ENCODE measurements around the gene NEMP1.
"Not testable (repeated sequence)": the region's sequence is repeated elsewhere in the genome, so short reads cannot be mapped to it uniquely, and the experiment has no call there.

The NEMP1 gene

DNA sequence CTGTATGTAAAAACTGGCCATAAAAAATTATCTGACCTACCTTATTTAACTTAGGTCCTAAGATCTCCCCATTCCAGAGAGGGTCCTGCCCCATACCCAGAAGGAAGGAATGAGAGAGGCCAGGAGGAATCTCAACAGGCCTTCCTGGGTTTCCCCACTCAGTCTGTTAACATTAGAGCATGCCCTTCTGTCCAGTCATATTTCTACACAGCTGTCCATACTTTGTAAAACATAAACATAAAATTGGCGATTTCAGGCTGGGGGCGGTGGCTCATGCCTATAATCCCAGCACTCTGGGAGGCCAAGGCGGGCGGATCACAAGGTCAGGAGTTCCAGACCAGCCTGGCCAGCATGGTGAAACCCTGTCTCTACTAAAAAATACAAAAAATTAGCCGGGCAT lies 56.3 kb downstream of the NEMP1 start:
- not testable (repeated sequence) for DNase-seq

DNA sequence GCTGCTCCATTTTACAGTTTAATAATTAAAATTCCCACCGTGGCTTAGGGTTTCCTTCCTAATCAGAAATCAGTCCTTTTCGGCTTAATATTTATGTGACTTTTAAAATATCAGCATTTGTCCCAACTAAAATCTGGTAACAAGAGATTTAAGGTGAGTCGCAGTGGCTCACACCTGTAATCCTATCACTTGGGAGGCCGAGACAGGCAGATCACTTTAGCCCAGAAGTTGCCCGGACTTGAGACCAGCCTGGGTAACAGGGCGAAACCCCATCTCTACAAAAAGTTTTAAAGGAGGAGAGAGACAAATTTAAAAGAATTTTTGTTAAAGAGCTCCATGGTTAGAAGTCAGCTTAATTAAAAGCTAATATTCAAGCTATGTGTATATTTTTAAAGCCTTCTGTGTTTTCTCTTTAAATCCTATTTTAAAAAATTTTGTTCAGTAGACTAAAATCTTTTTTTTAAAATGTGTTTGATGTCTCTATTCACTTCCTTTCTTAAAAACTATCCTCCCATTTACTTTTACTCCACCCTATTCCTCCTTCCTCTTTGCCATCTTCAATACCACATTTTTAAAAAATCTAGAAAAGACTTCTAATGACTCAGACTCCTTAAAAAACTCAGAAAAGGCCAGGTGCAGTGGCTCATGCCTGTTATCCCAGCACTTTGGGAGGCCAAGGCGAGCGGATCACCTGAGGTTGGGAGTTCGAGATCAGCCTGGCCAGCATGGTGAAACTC lies 58.4 kb downstream of the NEMP1 start:
- no peak for DNase-seq

DNA sequence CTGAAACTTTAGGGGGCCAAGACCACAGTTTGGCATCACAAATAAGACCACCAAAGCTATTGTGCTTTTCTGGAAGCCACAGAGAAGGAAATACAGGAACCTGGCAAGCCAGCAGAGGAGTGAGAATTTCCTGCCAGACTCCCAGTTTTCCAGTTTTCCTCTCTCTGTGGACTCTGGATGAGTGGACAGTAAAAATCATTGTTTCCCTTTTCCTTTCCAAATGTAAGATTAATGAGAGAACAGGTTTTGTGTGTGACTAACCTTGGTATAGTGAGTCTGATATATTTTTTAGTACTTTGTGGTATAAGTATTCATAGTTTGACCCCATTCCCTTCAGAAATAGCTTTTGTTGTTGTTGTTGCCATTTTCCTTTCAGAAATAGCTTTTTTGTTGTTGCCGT lies 59.7 kb downstream of the NEMP1 start:
- no peak for DNase-seq

DNA sequence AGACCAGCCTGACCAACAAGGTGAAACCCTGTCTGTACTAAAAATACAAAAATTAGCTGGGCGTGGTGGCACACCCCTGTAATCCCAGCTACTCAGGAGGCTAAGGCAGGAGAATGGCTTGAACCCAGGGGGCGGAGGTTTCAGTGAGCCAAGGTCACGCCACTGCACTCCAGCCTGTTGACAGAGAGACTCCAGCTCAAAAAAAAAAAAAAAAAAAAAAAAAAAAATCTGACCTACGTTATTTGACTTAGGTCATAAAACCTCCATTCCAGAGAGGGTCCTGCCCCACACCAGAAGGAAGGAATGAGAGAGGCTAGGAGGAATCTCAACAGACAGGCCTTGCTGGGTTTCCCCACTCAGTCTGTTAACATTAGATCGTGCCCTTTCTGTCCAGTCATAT lies 60.2 kb downstream of the NEMP1 start:
- not testable (repeated sequence) for DNase-seq

DNA sequence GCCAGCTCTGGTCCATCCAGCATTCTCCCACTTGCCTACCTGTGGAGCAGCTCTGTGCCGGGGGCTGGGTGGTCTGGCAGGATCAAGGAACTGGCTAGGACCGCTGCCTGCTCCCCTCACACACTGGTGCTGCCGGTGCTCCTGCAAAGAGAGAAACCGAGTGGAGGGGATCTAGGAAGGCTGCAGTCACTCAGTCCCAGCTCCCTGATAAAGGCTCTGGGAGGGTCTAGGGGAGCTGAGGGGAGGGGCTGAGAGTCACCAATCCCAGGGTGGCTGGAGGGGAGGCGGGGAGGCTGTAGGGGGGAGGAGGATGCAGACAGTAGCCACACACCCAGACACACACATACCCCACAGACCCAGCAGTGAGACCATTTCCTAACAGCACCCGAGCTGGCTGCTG lies 62.2 kb downstream of the NEMP1 start, which contains the start of gene TAC3:
Gene TAC3, minus strand, starts transcription at position 182 of the 400 bp plus-strand sequence. CDS start 732 bp downstream, outside the sequence.
- no peak for DNase-seq

DNA sequence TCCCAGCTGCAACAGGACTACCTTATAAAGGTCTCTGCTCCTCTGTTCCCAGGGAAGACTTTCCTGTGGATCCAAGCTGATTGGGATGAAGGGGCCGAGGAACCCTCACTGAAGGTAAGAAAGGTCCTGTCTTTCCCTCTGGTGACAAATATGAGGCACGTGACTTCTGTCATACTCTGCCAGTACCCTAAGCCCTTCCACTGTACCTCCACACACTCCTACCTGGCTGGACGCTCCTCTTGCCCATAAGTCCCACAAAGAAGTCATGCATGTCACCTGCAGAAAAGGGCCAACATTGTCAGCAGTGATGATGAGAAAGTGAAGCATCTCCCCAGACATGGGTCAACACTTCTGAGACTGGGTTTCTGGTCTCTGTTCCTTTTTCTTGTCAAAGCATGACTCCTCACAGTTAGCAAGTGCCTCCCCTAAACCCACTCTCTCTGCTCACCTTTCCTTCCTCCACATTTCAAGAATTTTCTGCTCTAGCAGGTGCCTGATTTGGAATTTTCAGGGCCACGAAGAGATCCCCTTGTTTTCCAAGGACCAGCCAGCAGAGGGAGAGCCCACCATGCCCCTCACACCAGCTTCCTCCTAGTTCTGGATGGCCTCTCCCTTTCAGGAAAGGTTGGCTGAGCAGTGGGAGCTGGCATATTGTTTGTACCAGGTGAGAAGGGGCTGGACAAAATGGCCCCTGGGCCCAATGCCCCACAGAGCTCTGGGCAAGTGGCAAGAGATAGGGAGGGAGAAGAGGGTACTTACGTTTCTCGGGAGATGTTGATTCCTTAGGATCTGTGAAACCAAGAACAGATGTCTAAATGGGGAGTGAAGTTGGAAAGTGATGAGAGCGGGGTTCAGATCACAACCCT lies 65.8 kb downstream of the NEMP1 start:
- DNase-seq = no peak

DNA sequence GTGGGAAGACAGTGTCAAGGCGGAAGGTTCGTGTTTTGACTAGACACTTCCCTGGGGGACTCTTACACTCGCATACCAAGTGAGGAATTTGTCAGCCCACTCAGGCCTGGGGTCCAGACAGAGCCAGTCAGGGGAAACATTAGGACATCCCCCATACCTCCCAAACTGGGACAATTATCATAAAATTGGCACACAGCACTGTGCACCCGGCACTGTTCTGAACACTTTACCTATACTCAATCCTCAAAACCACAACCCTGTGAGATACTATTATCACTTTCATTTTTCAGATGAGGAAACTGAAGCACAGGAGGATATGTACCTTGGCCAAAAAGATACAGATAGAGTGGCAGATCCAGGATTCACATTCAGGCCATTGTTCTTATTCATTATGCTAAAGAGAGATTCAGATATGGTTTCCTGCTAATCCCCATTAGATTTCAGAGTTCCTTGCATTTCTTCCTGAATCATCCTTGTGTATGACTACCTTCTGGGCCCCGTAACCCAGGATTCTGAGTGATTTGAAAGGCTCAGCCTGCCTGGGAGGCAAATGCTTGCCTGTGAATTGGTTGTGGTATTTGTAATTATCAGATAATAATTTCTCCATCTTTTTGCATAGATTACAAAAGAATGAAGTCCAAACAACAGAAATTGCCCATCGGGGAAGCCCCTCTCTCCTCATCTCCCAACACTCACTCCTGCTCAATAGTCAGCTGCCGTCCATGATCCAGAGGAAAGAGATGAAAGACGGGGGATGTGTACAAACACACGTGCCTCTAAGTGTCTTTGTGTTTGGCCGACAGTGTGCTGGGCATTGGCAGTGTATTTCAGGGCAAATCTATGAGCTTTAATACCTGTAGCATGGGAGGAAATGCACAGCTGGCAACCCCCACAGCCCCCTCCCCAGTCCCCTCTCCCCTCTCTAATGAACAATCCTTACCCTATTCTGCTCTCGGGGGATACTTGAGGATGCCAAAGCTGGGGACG lies 66.9 kb downstream of the NEMP1 start:
- DNase-seq = no peak

DNA sequence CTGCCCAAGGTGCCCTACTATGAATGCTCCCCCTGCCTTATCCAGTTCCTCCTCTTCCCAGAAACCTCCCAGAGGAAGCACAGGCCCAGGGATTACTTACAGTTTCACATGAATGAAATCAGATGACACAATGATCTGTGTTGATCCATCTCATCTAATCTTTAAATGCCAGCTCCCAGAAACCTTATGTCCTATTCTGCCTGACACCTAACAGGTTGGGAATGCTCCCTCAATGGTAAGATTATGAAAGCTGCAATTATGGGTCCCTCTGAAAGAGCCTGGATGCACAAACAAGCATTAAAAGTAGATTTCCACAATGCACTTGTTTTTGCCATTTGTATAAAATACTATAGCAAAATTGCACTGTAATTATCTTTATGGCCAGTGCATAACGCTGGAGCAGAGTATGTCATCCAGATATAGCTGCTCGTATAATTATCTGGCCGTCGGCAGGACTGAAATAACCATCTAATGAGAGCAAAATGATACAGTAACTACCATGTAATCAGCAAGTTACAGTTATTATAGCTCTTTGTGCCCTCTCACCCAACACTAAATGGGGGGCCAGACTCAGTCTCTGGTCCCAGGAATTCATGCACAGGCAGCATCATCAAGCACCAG lies 67.9 kb downstream of the NEMP1 start:
- DNase-seq = peak in 2 of 3 experiments; percentile 65 to 87

DNA sequence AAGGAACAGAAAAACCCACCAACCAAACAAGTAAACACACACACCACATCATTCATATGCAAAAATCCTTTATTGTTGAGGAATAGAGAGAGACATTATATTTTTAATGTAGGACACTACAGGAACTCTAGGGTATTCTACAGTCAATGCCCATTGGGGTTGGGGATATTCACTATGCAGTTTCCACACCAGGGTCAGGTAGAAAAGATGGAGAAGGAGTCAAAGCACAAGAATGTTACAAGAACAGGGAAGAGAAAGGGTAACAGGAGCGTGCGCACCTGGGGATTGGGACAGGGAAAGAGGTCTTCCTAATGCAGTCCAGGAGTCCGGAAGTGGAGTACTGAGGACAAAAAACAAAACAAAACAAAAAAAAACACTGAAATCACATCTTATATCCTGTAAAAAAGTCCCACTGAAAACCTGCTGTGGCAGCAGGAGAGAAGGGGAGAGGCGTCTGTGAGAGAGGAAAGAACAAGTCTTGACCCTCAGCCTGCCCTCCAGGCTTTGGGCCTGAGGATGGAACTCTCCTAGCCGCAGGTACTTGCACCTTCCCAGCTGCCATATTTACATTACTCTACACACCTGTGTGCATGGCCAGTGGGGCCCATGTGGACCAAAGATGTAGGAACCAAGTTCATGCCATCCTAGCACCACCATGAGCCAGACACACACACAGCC lies 68.5 kb downstream of the NEMP1 start:
- no peak for DNase-seq

DNA sequence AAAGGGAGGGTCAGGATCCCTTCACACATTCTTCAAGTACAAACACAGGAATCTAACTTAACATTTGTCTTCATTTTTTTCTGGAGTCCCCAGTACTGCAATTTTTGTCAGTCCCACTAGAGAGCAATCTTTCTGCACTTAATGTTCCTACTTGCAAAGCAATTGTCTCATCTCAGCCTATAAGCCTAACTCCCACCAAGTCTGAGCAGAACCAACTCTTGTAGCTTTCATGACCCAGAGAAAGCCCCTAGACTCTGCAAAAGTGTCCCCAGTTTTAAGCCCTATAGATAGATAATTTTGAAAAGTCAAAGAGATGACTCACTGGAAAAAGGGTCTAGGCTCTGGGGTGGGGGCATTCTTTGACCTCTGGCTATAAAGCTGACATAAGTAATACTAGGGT lies 70.4 kb downstream of the NEMP1 start:
- DNase-seq = peak; percentile 42 to 81 (median 58)

DNA sequence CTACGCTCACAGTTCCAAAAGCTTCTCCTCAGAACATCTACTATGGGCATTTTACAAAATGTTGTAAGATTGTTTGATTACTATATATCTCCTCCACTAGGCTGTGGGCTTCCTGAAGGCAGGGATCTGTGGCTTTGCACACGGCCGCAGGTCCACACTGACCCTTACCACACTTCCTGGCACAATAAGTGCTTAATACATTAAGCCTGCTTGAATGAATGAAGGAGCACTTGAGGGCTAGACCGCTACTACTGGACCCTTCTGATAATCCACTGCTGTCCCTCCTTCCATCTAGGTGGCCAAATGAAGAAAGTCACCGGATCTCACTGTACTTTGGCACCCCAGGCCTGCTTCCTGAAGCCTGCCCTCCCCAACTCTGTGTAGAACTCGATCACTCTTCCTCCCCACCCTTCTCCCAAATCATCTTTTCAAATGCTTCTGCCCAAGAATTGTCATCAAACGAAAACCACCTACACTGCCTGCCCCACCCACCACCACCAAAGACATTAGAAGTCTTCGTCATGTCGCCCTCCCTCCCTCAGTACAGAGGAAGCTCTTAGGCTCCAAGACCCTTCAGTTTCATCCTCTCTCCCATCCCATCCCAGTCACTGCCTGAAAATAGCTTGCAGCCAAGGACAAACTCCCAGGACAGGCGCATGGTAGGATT lies 71.6 kb downstream of the NEMP1 start:
- no peak for DNase-seq

DNA sequence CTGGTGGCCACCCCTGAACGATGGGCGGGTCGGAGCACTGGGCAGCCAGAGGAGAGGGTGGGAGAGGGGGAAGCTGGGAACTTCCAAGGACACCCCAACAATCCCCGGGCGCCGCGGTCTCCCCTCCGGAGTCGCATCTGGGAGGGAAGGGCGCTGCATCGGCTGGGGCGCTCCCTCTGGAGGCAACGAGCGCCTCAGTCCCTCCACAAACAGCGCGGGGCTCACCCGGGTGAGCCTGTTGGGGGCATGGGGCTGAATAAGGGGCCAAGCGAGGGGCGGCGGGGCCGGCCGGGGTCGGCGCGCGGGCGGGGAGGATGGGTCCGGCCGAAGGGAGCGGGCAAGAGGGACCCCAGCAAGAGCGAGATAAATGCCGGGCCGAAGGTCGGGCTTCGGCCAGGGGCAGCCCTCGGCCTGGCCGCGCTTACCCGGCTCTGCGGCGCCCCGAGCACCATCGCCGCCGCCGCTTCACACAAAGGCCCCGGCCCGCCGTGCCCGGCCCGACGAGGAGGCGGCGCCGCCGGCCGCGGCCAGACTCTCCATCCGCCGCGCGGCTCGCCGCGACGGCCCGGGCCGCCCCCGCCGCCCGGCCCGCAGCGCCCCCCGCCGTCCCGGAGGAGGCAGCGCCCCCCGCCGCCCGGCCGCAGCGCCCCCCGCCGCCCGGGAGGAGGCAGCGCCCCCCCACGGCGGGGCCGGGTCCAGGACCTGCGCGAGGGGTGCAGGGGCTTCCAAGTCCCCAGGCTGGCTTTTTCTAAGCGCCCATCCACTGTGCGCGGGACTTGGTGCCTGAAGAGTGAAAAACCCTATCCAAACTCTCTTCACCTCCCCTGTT lies 72.4 kb downstream of the NEMP1 start, which contains the start of gene ZBTB39:
Gene ZBTB39, minus strand, starts transcription at position 567 of the 829 bp plus-strand sequence. CDS start 1,629 bp downstream, outside the sequence.
- DNase-seq = peak; percentile 70 to 76 (median 76)
